ENCODE measurements around the gene KRTAP5-1.

Gene KRTAP5-1

GRCh38 chr11:1563697-1564534, 21.2 kb downstream of the KRTAP5-1 start:
- FAIRE-seq: no peak
- no peak for TF ChIP-seq POLR2A (IDR thresholded peaks at IDR 0.05; ENCODE audit: low read depth, low read length)
- no peak for DNase-seq (ENCODE audit: insufficient read length, low spot score)

GRCh38 chr11:1563149-1563638, 21.9 kb downstream of the KRTAP5-1 start:
- TF ChIP-seq POLR2A (IDR thresholded peaks at IDR 0.05; ENCODE audit: low read depth, low read length): no peak
- no peak for FAIRE-seq
- DNase-seq (ENCODE audit: insufficient read length, low spot score): no peak

GRCh38 chr11:1562469-1563148, 22.5 kb downstream of the KRTAP5-1 start:
- no peak for TF ChIP-seq POLR2A (IDR thresholded peaks at IDR 0.05; ENCODE audit: low read depth, low read length)
- DNase-seq (ENCODE audit: insufficient read length, low spot score): no peak
- no peak for FAIRE-seq

- DNase-seq (ENCODE audit: insufficient read length, low spot score) (no peak), FAIRE-seq (no peak)
- no peak for TF ChIP-seq POLR2A (IDR thresholded peaks at IDR 0.05; ENCODE audit: low read depth, low read length)
These were observed 23.1 kb downstream of the KRTAP5-1 start for GRCh38 chr11:1561955-1562354.

GRCh38 chr11:1561266-1561665, 23.8 kb downstream of the KRTAP5-1 start:
- TF ChIP-seq POLR2A (IDR thresholded peaks at IDR 0.05; ENCODE audit: low read depth, low read length): no peak
- no peak for DNase-seq (ENCODE audit: insufficient read length, low spot score)
- no peak for FAIRE-seq

GRCh38 chr11:1560649-1561251, 24.3 kb downstream of the KRTAP5-1 start:
- TF ChIP-seq POLR2A (IDR thresholded peaks at IDR 0.05; ENCODE audit: low read depth, low read length): no peak
- FAIRE-seq (no peak), DNase-seq (ENCODE audit: insufficient read length, low spot score) (no peak)

- TF ChIP-seq POLR2A (IDR thresholded peaks at IDR 0.05; ENCODE audit: low read depth, low read length): no peak
- DNase-seq (ENCODE audit: insufficient read length, low spot score): no peak
- no peak for FAIRE-seq
These were observed 25.0 kb downstream of the KRTAP5-1 start for GRCh38 chr11:1560002-1560648.

- no peak for FAIRE-seq
- no peak; the same call in none of the 2 replicates for TF ChIP-seq POLR2A (IDR thresholded peaks at IDR 0.05; ENCODE audit: low read depth, low read length)
- DNase-seq (ENCODE audit: insufficient read length, low spot score): peak; percentile 99
These were observed 25.8 kb downstream of the KRTAP5-1 start for GRCh38 chr11:1559111-1559951.

GRCh38 chr11:1558775-1559110, 26.3 kb downstream of the KRTAP5-1 start:
- no peak for DNase-seq (ENCODE audit: insufficient read length, low spot score)
- no peak for FAIRE-seq

GRCh38 chr11:1557904-1558774, 26.9 kb downstream of the KRTAP5-1 start:
- DNase-seq (ENCODE audit: insufficient read length, low spot score) (peak; percentile 97), FAIRE-seq (no peak)
- TF ChIP-seq POLR2A (IDR thresholded peaks at IDR 0.05; ENCODE audit: low read depth, low read length): no peak

More at GRCh38 chr11:1558775-1559110, 26.3 kb downstream of the KRTAP5-1 start:
- no peak for TF ChIP-seq POLR2A (IDR thresholded peaks at IDR 0.05; ENCODE audit: low read depth, low read length)

- FAIRE-seq: no peak
- TF ChIP-seq POLR2A (IDR thresholded peaks at IDR 0.05; ENCODE audit: low read depth, low read length): no peak
- no peak for DNase-seq (ENCODE audit: insufficient read length, low spot score)
These were observed 27.8 kb downstream of the KRTAP5-1 start for GRCh38 chr11:1557051-1557884.

Data from H54 (cell line).